Prostate gland (tissue), 2 donors: ENCODE data around the gene TSHZ2. TPM values are rescaled to one million over a fixed set of nuclear protein-coding genes. Genes with fewer than 3 reads are reported as not detected.

Source experiments
- DNase-seq: peaks from one replicate; pipeline ENCODE4 v3.0.0-alpha.2; 2019; ENCODE audit warnings: low spot score
- H3K27ac ChIP-seq, 2 donors: fragments of 200-600 bp; sonication (generic); 2 replicates each; pipeline ENCODE4 v1.5.1; 2017 to 2019
- H3K27me3 ChIP-seq: fragments of 200-600 bp; sonication (generic); replicated peaks from 2 replicates; pipeline ENCODE4 v1.5.1; 2019; ENCODE audit not compliant: insufficient read depth
- H3K36me3 ChIP-seq, 2 donors: fragments of 200-600 bp; sonication (generic); 1 replicate in 1 of 2; 2 replicates in 1 of 2; pipeline versions ENCODE4 v1.5.1 to v1.8.1; 2017 to 2019
- H3K4me1 ChIP-seq: fragments of 200-600 bp; sonication (generic); replicated peaks from 2 replicates; pipeline ENCODE4 v1.5.1; 2019
- H3K4me3 ChIP-seq, 2 donors: fragments of 200-600 bp; sonication (generic); 2 replicates each; pipeline ENCODE4 v1.5.1; 2017 to 2019
- H3K9me3 ChIP-seq: fragments of 200-600 bp; sonication (generic); 2 replicates; pipeline ENCODE4 v1.5.1; 2017
- POLR2A ChIP-seq: fragments of 450-650 bp; IDR thresholded peaks from one replicate; pipeline ENCODE4 v1.6.1; 2016; ENCODE audit warnings: antibody characterized with exemption, mild to moderate bottlenecking
- POLR2AphosphoS5 ChIP-seq: sonication (generic); formaldehyde crosslinking; IDR thresholded peaks from one replicate; pipeline ENCODE4 v1.6.1; 2017; ENCODE audit warnings: antibody characterized with exemption
- WGBS: methylation state at CpG from one replicate; pipeline ENCODE4 v1.1.5; 2018; 5-methylcytosine and 5-hydroxymethylcytosine counted together
- intact Hi-C: fragments of 100-400 bp; cut with DNase I; formaldehyde crosslinking; loops from one replicate; pipeline ENCODE4 v1.14.2; 2022
- total RNA-seq, 2 donors: library from RNA; depleted of rRNA; stranded (reverse); fragments of >200 nt; gene quantifications; one replicate each; pipeline ENCODE4 v1.1.0, GENCODE V29; 2016
- TF ChIP-seq, protein P1 (sequence below), 4 experiments: fragments of 200-600 bp in 2 of 4; fragments of 450-650 bp in 2 of 4; sonication (generic) in 2 of 4; IDR thresholded peaks; 1 replicate in 3 of 4; 2 replicates in 1 of 4; pipeline ENCODE4 v1.5.1; 2016 to 2019; ENCODE audit warnings: antibody characterized with exemption in 4 of 4, mild to moderate bottlenecking in 2 of 4, moderate library complexity in 2 of 4

TSHZ2 gene
- total RNA-seq, 2 donors from 2014 or later = 9.8 to 35.1 TPM

DNA sequence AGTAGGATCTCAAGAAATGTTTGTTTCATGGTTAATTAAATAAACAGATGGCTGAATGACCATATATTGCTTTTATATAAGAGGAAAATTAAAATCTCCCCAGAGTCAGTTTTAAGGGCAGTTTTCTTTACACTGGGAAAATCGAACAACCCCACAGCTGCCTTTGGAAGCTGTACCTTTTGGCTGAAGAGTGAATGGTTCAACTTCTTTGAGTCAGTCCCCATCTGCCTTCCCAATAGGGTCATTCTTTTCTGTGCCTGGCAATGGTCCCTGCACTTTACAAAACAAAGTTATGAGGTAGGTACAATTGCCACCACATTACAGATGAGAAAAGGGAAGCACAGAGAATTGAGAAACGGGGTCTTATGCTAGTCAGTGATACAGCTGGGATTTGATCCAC lies 39.5 kb downstream of the TSHZ2 start:
- Histone ChIP-seq H3K9me3 (no peaks in the 10 kb centered on the region), H3K36me3 (no peaks in the 10 kb centered on the region), H3K27me3 (no peaks in the 10 kb centered on the region), H3K4me1 (no peaks in the 10 kb centered on the region), H3K4me3 (no peak overlapping the region), H3K27ac (no peak overlapping the region)
- intact Hi-C loops = no loop called here
- no peak for DNase-seq
- no peak for TF ChIP-seq POLR2A
- no peak for TF ChIP-seq POLR2AphosphoS5
- TF ChIP-seq, protein P1, sequence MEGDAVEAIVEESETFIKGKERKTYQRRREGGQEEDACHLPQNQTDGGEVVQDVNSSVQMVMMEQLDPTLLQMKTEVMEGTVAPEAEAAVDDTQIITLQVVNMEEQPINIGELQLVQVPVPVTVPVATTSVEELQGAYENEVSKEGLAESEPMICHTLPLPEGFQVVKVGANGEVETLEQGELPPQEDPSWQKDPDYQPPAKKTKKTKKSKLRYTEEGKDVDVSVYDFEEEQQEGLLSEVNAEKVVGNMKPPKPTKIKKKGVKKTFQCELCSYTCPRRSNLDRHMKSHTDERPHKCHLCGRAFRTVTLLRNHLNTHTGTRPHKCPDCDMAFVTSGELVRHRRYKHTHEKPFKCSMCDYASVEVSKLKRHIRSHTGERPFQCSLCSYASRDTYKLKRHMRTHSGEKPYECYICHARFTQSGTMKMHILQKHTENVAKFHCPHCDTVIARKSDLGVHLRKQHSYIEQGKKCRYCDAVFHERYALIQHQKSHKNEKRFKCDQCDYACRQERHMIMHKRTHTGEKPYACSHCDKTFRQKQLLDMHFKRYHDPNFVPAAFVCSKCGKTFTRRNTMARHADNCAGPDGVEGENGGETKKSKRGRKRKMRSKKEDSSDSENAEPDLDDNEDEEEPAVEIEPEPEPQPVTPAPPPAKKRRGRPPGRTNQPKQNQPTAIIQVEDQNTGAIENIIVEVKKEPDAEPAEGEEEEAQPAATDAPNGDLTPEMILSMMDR (IDR thresholded peaks at IDR 0.05) = no peak
- 98% methylated on average over 2 of the region's 2 CpGs for WGBS

DNA sequence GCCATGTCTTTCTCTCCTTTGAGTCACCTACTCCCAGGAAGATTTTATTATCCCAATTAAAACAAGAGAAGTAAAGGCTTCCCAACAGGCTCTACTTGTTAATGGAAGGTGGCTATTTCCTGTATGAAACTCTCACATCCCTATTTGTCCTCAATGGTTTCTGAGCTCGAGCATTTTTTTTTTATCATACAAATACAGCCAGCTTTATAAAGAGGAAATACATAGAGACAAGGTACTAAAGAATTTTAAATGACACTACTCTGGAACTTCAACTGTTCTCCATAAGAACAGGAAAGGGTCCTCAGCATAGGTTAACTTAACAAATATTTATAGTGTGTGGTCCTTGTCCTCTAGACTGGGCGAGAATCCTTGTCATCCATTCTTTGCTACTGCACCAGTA lies 41.0 kb downstream of the TSHZ2 start:
- intact Hi-C loops = no loop called here
- WGBS = 78% methylated on average over 2 of the region's 2 CpGs
- H3K4me3 ChIP-seq = no peak overlapping the region
- TF ChIP-seq POLR2A = no peak
- TF ChIP-seq, protein P1 (IDR thresholded peaks at IDR 0.05) = no peak
- no peak for TF ChIP-seq POLR2AphosphoS5
- no peaks in the 10 kb centered on the region for H3K36me3 ChIP-seq
- H3K4me1 ChIP-seq = no peaks in the 10 kb centered on the region
- no peak for DNase-seq
- H3K27me3 ChIP-seq = no peaks in the 10 kb centered on the region
- no peak overlapping the region for H3K27ac ChIP-seq
- no peaks in the 10 kb centered on the region for H3K9me3 ChIP-seq

DNA sequence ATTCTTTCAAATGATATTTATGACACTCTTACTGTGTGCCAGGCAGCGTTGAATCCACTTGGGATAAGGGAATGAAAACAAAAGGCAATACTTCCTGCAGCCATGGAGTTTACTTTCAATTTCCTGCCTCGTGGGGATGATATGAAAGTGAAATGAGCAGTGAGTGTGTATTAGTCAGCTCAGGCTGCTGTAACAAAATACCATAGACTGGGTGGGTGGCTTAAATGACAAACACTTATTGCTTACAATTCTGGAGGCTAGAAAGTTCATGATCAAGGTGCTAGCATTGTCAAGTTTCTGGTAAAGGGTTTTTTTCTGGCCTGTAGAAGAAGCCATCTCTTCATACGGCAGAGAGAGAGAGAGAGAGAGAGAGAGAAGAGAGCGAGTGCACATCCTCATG lies 41.7 kb downstream of the TSHZ2 start:
- Histone ChIP-seq H3K27ac (no peak overlapping the region), H3K4me3 (no peak overlapping the region), H3K36me3 (no peaks in the 10 kb centered on the region), H3K9me3 (no peaks in the 10 kb centered on the region), H3K27me3 (no peaks in the 10 kb centered on the region), H3K4me1 (no peaks in the 10 kb centered on the region)
- DNase-seq = no peak
- intact Hi-C loops = no loop called here
- TF ChIP-seq, protein P1 (IDR thresholded peaks at IDR 0.05) = no peak
- no peak for TF ChIP-seq POLR2A
- TF ChIP-seq POLR2AphosphoS5 = no peak
- WGBS = 50% methylated on average over 4 of the region's 4 CpGs

DNA sequence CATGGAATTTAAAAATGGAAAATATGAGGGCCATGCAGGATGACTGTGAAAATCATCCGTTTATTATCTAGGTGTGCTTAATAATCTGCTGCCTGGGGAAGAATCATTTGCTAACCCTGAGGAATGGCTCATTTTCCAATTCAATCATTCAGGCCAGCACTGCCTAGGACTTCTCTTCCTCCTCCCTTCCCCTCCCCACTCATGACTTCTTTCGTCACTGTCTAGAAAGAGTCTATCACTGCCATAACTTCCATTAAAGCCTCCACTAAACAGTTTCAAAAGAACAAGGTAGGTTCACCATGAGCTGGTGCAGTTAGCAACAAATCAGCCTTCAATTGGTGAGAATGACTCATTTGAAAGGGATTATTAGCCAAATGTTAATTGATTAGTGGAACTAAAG lies 43.9 kb downstream of the TSHZ2 start:
- Histone ChIP-seq H3K4me3 (no peak overlapping the region), H3K9me3 (no peaks in the 10 kb centered on the region), H3K4me1 (no peaks in the 10 kb centered on the region), H3K36me3 (no peaks in the 10 kb centered on the region), H3K27ac (no peak overlapping the region), H3K27me3 (no peaks in the 10 kb centered on the region)
- no peak for DNase-seq
- TF ChIP-seq POLR2AphosphoS5 (no peak), POLR2A (no peak)
- TF ChIP-seq, protein P1 (IDR thresholded peaks at IDR 0.05) = no peak
- 89% methylated on average over 2 of the region's 2 CpGs for WGBS
- intact Hi-C loops = no loop called here

DNA sequence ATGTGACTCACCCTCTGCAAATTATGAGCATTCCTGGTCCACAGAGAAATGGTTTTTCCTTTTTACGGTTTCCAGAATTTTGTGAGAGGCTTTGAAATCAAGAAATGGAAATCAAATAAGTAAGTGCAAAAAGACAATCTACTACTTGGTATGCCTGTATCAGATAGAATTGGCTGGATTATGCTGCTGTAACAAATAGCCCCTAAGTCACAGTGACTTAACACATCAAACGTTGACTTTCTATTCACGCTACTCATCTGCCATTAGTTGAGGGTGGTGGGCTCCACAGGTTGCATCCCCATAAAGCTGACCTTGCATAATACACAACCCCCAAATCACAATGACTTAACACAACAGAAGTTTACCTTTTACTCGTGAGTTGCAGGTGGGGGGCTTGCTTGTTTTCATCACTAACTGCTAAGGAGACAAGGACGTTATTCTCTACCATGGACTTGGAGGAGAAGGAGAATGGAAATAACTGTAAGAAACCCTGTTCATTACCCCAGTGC lies 44.4 kb downstream of the TSHZ2 start:
- DNase-seq = no peak
- no peaks in the 10 kb centered on the region for H3K36me3 ChIP-seq
- H3K4me3 ChIP-seq = no peak overlapping the region
- no peaks in the 10 kb centered on the region for H3K9me3 ChIP-seq
- TF ChIP-seq POLR2AphosphoS5 = no peak
- TF ChIP-seq POLR2A = no peak
- TF ChIP-seq, protein P1 (IDR thresholded peaks at IDR 0.05) = no peak
- WGBS = 93% methylated on average over 5 of the region's 5 CpGs
- H3K27me3 ChIP-seq = no peaks in the 10 kb centered on the region
- intact Hi-C loops = no loop called here
- H3K4me1 ChIP-seq = no peaks in the 10 kb centered on the region
- no peak overlapping the region for H3K27ac ChIP-seq
